ENCODE data around the gene TMEM181.
"Not testable (repeated sequence)": the region's sequence is repeated elsewhere in the genome, so short reads cannot be mapped to it uniquely, and the experiment has no call there.

Gene TMEM181

DNA sequence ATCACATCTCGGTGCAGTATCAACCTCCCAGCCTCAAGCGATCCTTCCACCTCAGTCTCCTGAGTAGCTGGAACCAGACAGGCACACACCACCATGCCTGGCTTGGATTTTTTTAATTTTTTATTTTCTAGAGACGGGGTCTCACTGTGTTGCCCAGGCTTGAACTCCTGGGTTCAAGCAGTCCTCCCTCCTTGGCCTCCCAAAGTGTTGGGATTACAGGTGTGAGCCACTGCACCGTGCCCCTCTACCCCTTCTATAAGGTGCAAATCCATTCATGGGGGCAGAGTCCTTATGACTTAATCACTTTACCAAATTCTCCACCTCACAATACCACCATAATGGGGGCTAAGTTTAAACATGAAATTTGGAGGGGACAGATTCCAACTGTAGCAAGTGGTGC lies 37.7 kb downstream of the TMEM181 start:
- no peak for DNase-seq

DNA sequence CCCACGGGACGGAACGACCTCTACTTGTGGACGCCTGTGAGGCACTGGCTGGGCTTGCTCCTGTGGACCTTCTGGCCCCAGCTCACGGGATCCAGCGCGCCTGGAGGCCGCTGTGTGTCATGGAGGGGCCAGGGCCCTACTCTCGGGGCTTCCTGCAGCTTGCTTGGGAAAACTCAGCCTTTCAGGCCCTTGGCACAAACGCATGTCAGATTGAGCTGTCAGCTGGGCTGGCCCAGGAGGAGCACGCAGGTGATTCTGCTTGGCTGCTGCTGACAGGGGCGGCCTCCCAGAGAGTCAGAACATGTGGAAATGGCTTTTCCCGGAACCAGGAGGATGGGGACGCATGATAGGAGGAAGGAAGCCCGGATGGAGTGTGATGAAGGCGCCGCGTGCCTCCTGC lies 39.7 kb downstream of the TMEM181 start:
- no peak for DNase-seq

- DNase-seq = no peak
These were observed 43.6 kb downstream of the TMEM181 start for GRCh38 chr6:158603261-158604047.

GRCh38 chr6:158604048-158604406 lies 44.1 kb downstream of the TMEM181 start:
- no peak for DNase-seq

DNA sequence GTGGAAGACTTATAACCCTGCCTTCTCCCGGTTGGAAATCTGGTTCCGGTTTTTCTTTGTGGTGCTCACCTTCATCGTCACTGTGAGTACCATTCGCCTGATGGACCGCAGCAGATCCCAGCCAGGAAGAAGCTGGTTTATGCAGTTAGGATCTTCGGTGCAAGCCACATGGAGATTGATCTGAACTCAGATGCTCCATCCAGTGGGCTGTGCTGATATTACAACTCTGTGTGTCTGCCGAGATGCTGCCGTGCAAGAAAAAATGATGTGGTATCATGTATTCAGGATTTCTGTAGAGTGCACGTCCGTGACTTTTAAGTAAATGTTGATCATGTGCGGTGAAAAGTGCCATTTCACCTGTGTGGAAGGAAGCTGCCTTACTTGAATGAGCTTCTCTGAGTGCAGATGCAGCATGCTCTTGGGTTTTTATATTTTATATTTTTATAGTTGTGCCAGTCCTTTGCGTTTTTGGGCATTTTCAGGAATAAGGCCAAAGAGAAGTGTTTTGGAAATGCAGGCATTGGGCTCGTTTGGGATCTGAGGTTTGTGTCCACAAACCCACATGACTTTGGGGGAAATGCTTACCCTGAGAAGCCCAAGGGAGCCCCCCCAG lies 45.5 kb downstream of the TMEM181 start:
- DNase-seq = peak; percentile 77

DNA sequence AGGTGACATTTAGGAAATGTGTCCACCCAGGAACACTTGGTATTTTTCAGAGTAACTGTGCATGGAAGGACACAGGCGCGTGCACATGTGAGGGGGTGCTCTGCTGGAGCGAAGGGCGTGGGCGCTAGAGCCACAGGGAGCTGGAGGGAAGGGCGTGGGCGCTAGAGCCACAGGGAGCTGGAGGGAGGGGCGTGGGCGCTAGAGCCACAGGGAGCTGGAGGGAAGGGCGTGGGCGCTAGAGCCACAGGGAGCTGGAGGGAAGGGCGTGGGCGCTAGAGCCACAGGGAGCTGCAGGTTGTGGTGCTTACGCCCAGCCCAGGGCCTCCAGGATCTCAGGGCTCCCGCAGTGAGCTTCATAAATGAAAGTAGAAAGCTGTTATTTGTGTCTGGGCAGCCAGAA lies 46.1 kb downstream of the TMEM181 start:
- not testable (repeated sequence) for DNase-seq

DNA sequence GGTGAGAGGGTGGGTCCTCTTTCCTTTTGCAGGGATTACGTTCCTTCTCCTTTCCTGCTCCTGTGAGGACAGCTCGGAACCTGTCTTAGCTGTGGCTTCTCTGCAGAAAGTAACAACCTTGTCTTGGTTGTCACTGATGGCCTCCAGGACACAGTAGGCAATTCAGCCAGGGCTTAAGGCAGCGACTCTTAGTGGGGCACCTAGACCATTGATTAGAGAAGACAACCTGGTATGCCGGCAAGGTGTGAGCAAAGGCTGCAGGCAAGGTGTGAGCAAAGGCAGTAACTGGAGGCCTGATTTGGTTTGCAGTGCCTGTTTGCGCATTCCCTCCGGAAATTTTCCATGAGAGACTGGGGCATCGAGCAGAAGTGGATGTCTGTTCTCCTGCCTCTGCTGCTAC lies 47.0 kb downstream of the TMEM181 start:
- no peak for DNase-seq

DNA sequence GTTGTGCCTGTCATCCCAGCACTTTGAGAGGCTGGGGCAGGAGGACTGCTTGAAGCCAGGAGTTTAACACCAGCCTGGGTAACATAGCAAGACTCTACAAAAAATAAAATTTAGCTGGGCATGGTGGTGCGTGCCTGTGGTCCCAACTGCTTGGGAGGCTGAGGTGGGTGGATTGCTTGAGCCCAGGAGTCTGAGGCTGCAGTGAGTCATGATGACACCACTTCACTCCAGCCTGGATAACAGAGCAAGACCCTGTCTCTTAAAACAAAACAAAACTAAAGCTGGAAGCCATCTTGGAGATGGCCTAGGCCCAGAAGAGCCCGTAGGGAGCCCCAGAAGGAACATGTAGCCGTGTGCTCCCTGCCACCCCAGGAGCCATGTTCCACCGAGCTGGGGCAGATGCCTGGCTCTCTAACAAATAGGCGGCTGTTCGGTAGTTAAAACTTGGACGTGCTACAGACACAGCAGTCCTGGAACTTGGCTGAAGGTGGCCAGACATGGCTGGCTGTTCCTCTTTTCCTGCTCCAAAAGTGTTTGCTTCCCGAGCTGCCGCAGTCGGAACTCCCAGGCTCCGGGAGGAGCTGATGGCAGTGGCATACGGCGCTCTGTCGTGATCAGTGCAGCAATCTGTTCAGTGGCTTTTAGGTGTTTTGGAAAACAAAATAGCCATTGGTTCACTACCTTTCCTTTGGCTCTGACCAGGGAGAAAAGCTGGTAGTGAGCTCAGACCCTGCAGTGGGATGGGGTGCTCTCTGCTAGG lies 47.7 kb downstream of the TMEM181 start:
- DNase-seq = no peak

DNA sequence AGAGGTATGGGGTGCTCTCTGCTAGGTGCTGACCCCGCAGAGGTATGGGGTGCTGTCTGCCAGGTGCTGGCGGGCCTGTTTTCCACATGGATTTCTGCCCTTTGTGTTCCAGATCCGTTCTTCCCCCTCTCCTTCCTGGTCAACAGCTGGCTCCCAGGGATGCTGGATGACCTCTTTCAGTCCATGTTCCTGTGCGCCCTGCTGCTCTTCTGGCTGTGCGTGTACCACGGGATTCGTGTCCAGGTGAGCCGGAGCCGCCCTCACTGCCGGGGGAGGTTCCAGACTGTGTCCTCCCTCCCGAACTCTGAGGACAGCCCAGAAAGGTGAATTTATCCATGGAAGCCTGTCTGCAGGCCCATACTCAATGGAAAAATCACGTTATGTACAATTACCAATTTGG lies 48.3 kb downstream of the TMEM181 start:
- DNase-seq = no peak

GRCh38 chr6:158609455-158610155 lies 49.7 kb downstream of the TMEM181 start:
- no peak for DNase-seq

- no peak for DNase-seq
These were observed 50.6 kb downstream of the TMEM181 start for GRCh38 chr6:158610319-158610968.

DNA sequence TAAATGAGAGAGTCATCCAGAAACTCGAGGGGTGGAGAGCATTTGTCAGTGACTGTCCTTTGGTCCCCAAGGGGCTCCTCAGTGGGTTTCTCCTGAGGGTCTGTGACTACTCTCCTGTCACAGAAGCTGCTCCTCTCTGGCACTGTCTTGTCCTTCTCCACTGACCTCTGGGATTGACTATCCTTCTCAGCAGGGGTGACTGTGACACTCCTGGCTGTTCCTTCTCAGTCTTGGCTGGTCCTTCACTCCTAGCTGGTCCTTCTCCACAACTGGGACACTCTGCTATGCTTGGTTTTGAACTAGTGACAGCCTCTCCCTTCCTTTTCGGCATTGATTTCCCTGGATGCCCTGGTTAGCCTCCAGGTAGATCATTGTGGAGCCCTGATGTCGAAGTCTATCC lies 51.1 kb downstream of the TMEM181 start:
- no peak for DNase-seq

GRCh38 chr6:158611541-158612370 lies 51.9 kb downstream of the TMEM181 start:
- DNase-seq = no peak

GRCh38 chr6:158614606-158615005 lies 54.7 kb downstream of the TMEM181 start:
- not testable (repeated sequence) for DNase-seq

DNA sequence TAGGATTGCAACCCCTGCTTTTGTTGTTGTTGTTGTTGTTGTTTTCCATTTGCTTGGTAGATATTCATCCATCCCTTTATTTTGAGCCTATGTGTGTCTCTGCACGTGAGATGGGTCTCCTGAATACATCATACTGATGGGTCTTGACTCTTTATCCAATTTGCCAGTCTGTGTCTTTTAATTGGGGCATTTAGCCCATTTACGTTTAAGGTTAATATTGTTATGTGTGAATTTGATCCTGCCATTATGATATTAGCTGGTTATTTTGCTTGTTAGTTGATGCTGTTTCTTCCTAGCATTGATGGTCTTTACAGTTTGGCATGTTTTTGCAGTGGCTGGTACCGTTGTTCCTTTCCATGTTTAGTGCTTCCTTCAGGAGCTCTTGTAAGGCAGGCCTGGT lies 58.4 kb downstream of the TMEM181 start:
- DNase-seq = not testable (repeated sequence)

GRCh38 chr6:158619922-158620801 lies 60.3 kb downstream of the TMEM181 start:
- no peak for DNase-seq

GRCh38 chr6:158620963-158621693 lies 61.2 kb downstream of the TMEM181 start:
- DNase-seq = no peak

DNA sequence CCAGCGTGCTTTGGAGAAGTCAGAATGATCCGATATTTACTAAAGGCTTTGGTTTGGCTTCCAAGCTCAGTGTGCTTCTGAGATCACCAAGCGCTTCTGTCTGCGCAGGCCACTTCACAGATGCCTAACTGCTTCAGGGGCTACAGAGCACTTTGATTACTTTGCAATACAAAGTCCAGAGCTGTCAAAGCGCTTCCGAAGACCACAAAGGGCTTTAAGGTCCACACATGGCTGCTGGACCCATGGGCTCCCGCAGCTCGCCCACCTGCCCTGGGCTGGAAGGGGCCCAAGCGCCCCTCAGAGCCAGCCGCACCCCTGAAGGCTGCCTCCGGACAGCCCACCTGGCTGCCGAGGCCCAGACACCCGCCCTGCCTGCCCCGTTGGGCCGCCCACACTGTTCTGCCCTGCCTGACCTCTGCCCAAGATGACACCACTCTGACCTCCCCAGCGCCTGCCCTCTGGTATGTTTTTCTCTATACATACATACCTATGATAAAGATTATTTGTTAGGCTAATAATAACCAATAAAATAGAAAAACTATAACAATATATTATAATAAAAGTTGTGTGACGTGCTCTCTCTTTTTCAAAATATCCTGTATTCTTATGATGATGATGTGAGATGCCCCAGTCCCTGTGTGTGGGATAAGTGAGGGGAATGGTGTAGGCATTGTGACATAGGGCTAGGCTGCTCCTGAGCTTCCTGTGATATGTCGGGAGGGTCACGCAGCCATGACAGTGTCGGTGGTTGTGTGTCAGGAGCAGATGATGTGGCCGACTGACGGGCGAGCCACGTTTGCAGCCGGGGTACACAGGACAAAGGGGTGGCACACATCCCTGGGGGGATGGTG lies 62.0 kb downstream of the TMEM181 start:
- DNase-seq = no peak

Data from right forelimb (tissue), 1 donor.